T-cell (primary cell): ENCODE measurements around the gene MAPKAPK2. TPM values are rescaled to one million over a fixed set of nuclear protein-coding genes. Genes with fewer than 3 reads are reported as not detected.

Experiments
- ATAC-seq, 4 experiments: fragments of 200-7000 bp in 3 of 4; fragments of 150-1000 bp in 1 of 4; cut with Tn5 transposase; replicated peaks in 1 of 4; 1 replicate in 3 of 4; 2 replicates in 1 of 4; pipeline ENCODE4 v1.10.0; 2021; ENCODE audit warnings: moderate library complexity in 3 of 4, mild to moderate bottlenecking in 2 of 4, moderate number of reproducible peaks in 1 of 4
- CTCF ChIA-PET, 2 donors: fragments of 300-600 bp; sonication (Branson Sonifier 250); formaldehyde crosslinking; loops; one replicate each; lab custom pipeline; 2022; ENCODE audit warnings: antibody characterized with exemption in 2 of 2; lab: Charles Lee
- POLR2A ChIA-PET, 2 donors: fragments of 300-600 bp; sonication (Branson Sonifier 250); formaldehyde crosslinking; loops; one replicate each; lab custom pipeline; 2022; ENCODE audit warnings: antibody characterized with exemption in 2 of 2; lab: Charles Lee
- DNase-seq, 35 experiments: peaks; one replicate each; pipeline versions ENCODE4 v3.0.0 to v3.0.0-alpha.2; 2013 to 2023
- H3K27ac ChIP-seq: one replicate; pipeline ENCODE4 v1.5.1; 2013; ENCODE audit warnings: low read length
- H3K27me3 ChIP-seq, 2 experiments: replicated peaks in 1 of 2; 1 replicate in 1 of 2; 2 replicates in 1 of 2; pipeline versions ENCODE4 v1.6.1 to v1.7.0; 2013; ENCODE audit warnings: low read length in 1 of 2, mixed read lengths in 1 of 2; ENCODE audit not compliant: control insufficient read depth in 2 of 2, insufficient read depth in 2 of 2; ENCODE audit errors: extremely low read depth in 1 of 2
- H3K36me3 ChIP-seq, 2 donors: 1 replicate in 1 of 2; 2 replicates in 1 of 2; pipeline versions ENCODE4 v1.6.1 to v1.7.0; 2013; ENCODE audit warnings: low read length in 1 of 2; ENCODE audit not compliant: control insufficient read depth in 2 of 2, insufficient read depth in 1 of 2; ENCODE audit errors: extremely low read depth in 1 of 2
- H3K4me1 ChIP-seq, 2 experiments: 1 replicate in 1 of 2; 2 replicates in 1 of 2; pipeline versions ENCODE4 v1.6.1 to v1.7.0; 2013; ENCODE audit warnings: low read length in 2 of 2, mixed read lengths in 1 of 2; ENCODE audit not compliant: insufficient read depth in 2 of 2, control insufficient read depth in 1 of 2; ENCODE audit errors: extremely low read depth in 1 of 2
- H3K4me3 ChIP-seq, 2 donors: 1 replicate in 1 of 2; 2 replicates in 1 of 2; pipeline versions ENCODE4 v1.5.1 to v1.7.0; 2013; ENCODE audit warnings: mild to moderate bottlenecking in 2 of 2, low read length in 1 of 2, moderate library complexity in 1 of 2; ENCODE audit not compliant: control insufficient read depth in 1 of 2; ENCODE audit errors: extremely low read depth in 1 of 2
- H3K9me3 ChIP-seq: 2 replicates; pipeline ENCODE4 v1.7.0; 2013
- H3K27ac Mint-ChIP-seq, 2 donors: one replicate each; pipeline ENCODE4 v1.8.0; 2020 to 2021; ENCODE audit warnings: mild to moderate bottlenecking in 2 of 2, mixed read lengths in 2 of 2
- H3K27me3 Mint-ChIP-seq, 2 donors: one replicate each; pipeline ENCODE4 v1.8.0; 2021 to 2022; ENCODE audit warnings: mixed read lengths in 2 of 2
- H3K36me3 Mint-ChIP-seq: one replicate; pipeline ENCODE4 v1.8.0; 2021; ENCODE audit warnings: mixed read lengths
- H3K4me1 Mint-ChIP-seq, 3 donors: one replicate each; pipeline ENCODE4 v1.8.0; 2020 to 2022; ENCODE audit warnings: mixed read lengths in 3 of 3, mild to moderate bottlenecking in 1 of 3
- H3K4me3 Mint-ChIP-seq, 3 donors: one replicate each; pipeline ENCODE4 v1.8.0; 2020 to 2022; ENCODE audit warnings: mild to moderate bottlenecking in 3 of 3, mixed read lengths in 3 of 3, moderate library complexity in 3 of 3
- H3K9me3 Mint-ChIP-seq, 3 donors: one replicate each; pipeline ENCODE4 v1.8.0; 2020 to 2022; ENCODE audit warnings: mixed read lengths in 3 of 3
- WGBS: methylation state at CpG from one replicate; pipeline ENCODE4 v1.1.5; 2013; ENCODE audit warnings: missing lambda C conversion rate; ENCODE audit not compliant: insufficient coverage; 5-methylcytosine and 5-hydroxymethylcytosine counted together
- total RNA-seq, 35 experiments: library from RNA in 6 of 35; stranded (reverse) in 6 of 35; fragments of 120-200 nt in 1 of 35; gene quantifications; one replicate each; pipeline versions ENCODE4 v1.2.1 to v1.2.4 and lab custom pipeline; 2013 to 2026

The MAPKAPK2 gene
- total RNA-seq, 5 donors from 2014 or later (not counting 1 experiment from before 2014, with no cell fraction given) = 64.3 to 117 (median 78.4) TPM

GRCh38 chr1:206766251-206766856, 81.6 kb downstream of the MAPKAPK2 start:
- Mint-ChIP-seq H3K27me3 (no peaks in the 10 kb centered on the region), H3K4me1 (peaks cover 64 to 75% (median 69%) of the 10 kb centered on the region in 3 donors), H3K36me3 (no peaks in the 10 kb centered on the region), H3K4me3 (peak overlapping the region; percentile 41 to 65 (median 58)), H3K9me3 (no peaks in the 10 kb centered on the region), H3K27ac (peak overlapping the region; percentile 2 to 40)
- 14% methylated on average over 8 of the region's 8 CpGs for WGBS
- ChIA-PET POLR2A (interaction anchor here (0.5 to 1.0 kb wide), 4 partner anchors 21 to 38 kb away, joined by 3 to 4 read pairs (median 4); no protein-coding TSS in a partner anchor), CTCF (interaction anchor here (0.6 to 2.8 kb wide), 13 partner anchors 9 to 1077 kb away, joined by 3 to 16 read pairs (median 5); no protein-coding TSS in a partner anchor)
- Histone ChIP-seq H3K27ac (no peak overlapping the region), H3K4me3 (peak overlapping the region in 1 of 2 donors; percentile 6), H3K36me3 (no peaks in the 10 kb centered on the region), H3K27me3 (peaks cover 0 to 2% of the 10 kb centered on the region in 2 experiments), H3K9me3 (no peaks in the 10 kb centered on the region), H3K4me1 (peaks cover 38 to 61% of the 10 kb centered on the region in 2 experiments)
- DNase-seq (peak; percentile 39 to 85 (median 66)), ATAC-seq (peak; percentile 81 to 85 (median 84))

DNA sequence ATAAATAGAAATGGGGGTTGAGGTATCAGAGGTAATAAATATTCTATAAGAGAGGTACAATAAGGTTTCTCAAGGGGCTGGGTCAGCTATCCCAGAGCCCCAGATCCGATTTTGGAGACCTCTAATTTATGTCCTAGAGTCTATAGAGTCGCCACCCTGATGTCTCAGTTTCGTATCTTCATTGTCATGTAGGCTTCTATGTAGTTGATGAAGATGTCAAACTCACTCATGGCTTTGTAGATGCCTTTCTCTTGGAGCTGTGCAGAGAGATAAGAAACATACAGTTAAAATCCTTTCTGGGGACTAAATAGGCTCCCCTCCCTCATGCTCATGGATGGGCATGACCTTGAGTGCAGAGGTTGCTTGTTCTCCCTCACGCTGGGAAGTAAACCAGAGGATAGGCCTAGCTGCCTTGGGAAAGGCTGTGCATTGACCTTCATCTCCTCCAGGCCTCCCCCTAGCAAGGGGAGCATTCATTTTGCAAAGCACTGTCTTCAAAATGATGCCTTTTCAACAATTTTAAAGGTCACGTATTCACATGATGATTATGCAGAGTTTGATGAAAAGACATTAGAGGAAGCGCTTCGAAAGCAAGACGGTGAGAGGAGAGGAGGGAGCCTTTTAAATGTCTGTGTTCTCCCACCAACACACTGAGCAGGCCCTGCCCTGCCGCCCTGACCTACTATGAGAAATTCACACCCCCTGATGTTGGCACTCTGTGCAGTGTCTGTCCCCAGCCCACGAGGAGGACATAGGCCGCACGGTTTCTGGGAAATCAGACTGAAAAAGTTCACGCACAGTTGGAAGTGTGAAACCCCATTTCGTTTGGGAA, 84.0 kb downstream of the MAPKAPK2 start:
- ATAC-seq = peak in 1 of 4 experiments; percentile 2
- peak overlapping the region in 2 of 3 donors; percentile 11 to 58 for H3K4me3 Mint-ChIP-seq

DNA sequence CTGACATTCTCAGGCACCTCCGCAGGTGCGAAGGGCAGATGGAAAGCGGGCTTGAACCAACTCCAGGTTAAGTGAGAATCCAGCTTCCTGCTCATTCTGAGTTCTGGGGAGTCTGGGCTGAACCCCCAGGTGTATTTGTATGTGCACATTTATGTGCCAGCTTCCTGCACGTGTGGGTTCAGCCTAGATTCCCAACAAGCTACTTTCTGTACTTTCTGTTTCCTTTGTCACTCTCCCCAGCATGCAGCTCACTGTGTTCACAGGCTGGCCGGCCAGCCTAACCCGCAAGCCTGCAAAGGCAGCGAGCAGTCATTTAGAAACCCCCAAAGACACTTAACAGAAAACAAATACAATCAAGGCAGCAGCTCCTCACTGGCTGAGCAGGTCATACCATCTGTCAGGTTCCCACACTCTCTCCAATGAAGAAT, 84.6 kb downstream of the MAPKAPK2 start:
- Histone ChIP-seq H3K36me3 (no peaks in the 10 kb centered on the region), H3K4me3 (no peak overlapping the region), H3K27me3 (peaks cover 0 to 4% of the 10 kb centered on the region in 2 experiments), H3K4me1 (peaks cover 53 to 78% of the 10 kb centered on the region in 2 experiments), H3K27ac (peak overlapping the region; percentile 60), H3K9me3 (no peaks in the 10 kb centered on the region)
- Mint-ChIP-seq H3K4me3 (peak overlapping the region; percentile 11 to 58 (median 35)), H3K9me3 (no peaks in the 10 kb centered on the region), H3K27ac (peak overlapping the region; percentile 75 to 76), H3K4me1 (peaks cover 78 to 87% (median 84%) of the 10 kb centered on the region in 3 donors), H3K36me3 (no peaks in the 10 kb centered on the region), H3K27me3 (no peaks in the 10 kb centered on the region)
- POLR2A ChIA-PET = interaction anchor here (0.6 to 0.8 kb wide), 4 partner anchors 9 to 37 kb away, joined by 3 to 4 read pairs (median 3); no protein-coding TSS in a partner anchor
- CTCF ChIA-PET = interaction anchor here in 1 of 2 donors (0.7 to 1.1 kb wide), 7 partner anchors 14 to 148 kb away, joined by 3 to 8 read pairs (median 3); no protein-coding TSS in a partner anchor
- WGBS = 20% methylated on average over 4 of the region's 7 CpGs
- ATAC-seq (peak; percentile 40 to 72 (median 49)), DNase-seq (peak in 33 of 35 experiments; percentile 29 to 75 (median 55))

More for the DNA sequence above, 84.0 kb downstream of the MAPKAPK2 start:
- CTCF ChIA-PET = interaction anchor here (0.6 to 1.6 kb wide), 10 partner anchors 20 to 62 kb away, joined by 3 to 8 read pairs (median 4); no protein-coding TSS in a partner anchor
- Mint-ChIP-seq H3K4me1 (peaks cover 75 to 88% (median 84%) of the 10 kb centered on the region in 3 donors), H3K27ac (peak overlapping the region; percentile 75 to 76), H3K9me3 (no peaks in the 10 kb centered on the region), H3K27me3 (no peaks in the 10 kb centered on the region), H3K36me3 (no peaks in the 10 kb centered on the region)
- peak in 1 of 35 experiments; percentile 12 for DNase-seq
- H3K27ac ChIP-seq = peak overlapping the region; percentile 60
- peaks cover 0 to 2% of the 10 kb centered on the region in 2 experiments for H3K27me3 ChIP-seq
- no peak overlapping the region for H3K4me3 ChIP-seq
- no peaks in the 10 kb centered on the region for H3K36me3 ChIP-seq
- POLR2A ChIA-PET = interaction anchor here (0.6 to 0.8 kb wide), 6 partner anchors 9 to 166 kb away, joined by 3 to 4 read pairs (median 3); no protein-coding TSS in a partner anchor
- 25% methylated on average over 6 of the region's 14 CpGs for WGBS
- H3K9me3 ChIP-seq = no peaks in the 10 kb centered on the region
- H3K4me1 ChIP-seq = peaks cover 53 to 73% of the 10 kb centered on the region in 2 experiments

DNA sequence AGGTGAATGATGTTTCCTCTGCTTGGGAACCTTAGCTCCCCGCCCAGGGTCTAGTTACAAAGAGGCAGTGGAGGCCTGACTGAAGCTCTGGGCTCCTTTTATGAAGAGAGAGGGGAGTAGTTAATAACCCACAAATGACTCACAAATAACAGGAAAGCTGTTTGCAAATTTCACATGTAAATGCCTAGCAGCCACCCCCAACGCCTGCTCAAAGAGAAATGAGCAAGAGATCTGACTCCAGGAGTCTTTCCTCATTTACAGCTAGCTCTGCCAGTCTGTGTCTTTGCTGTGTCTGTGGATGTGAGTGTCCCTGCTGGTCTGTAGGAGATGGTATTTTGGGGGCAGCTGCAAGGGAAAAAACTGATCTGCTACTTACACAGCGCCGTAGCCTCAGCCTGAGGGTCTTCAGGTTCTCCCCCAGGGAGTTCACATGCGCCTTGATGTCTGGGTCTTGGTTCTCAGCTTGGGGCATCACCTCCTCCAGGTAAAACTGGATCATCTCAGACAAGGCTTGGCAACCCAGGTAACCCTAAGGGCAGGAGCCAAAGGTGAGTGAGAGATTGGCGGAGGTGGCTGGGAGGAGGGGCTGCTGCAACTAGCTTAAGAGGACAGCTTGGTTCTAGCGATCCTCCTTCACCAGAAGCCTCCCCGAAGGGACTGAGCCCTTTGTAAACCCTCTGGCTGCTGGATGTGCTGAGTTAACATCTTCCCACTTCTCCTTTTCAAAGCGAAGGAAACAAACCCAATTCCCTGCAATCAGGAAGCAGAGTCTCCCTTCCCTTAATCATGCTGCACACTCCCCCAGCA, 86.0 kb downstream of the MAPKAPK2 start, which contains the start of gene IL19:
Gene IL19, plus strand, starts transcription at position 243 of the 807 bp plus-strand sequence. CDS start 65,890 bp downstream, outside the sequence.
- peak in 3 of 35 experiments; percentile 16 to 28 (median 25) for DNase-seq
- H3K4me3 ChIP-seq = no peak within 1 kb of the TSS
- H3K36me3 Mint-ChIP-seq = no peaks in the 10 kb centered on the region
- ATAC-seq = no peak
- peak within 1 kb of the TSS; percentile 60 for H3K27ac ChIP-seq
- POLR2A ChIA-PET = interaction anchor here in 1 of 2 donors (1.1 to 1.2 kb wide), 2 partner anchors 9 to 33 kb away, joined by 3 to 4 read pairs; no protein-coding TSS in a partner anchor
- no peaks in the 10 kb centered on the region for H3K9me3 Mint-ChIP-seq
- no peaks in the 10 kb centered on the region for H3K27me3 Mint-ChIP-seq
- H3K27me3 ChIP-seq = peaks cover 0 to 6% of the 10 kb centered on the region in 2 experiments
- WGBS = 61% methylated on average over 5 of the region's 9 CpGs
- no peaks in the 10 kb centered on the region for H3K36me3 ChIP-seq
- H3K4me1 Mint-ChIP-seq = peaks cover 74 to 80% (median 75%) of the 10 kb centered on the region in 3 donors
- peak within 1 kb of the TSS in 1 of 3 donors; percentile 58 for H3K4me3 Mint-ChIP-seq
- CTCF ChIA-PET = interaction anchor here in 1 of 2 donors (0.8 to 1.1 kb wide), 3 partner anchors 15 to 141 kb away, joined by 3 to 5 read pairs (median 4); no protein-coding TSS in a partner anchor
- peaks cover 50 to 78% of the 10 kb centered on the region in 2 experiments for H3K4me1 ChIP-seq
- H3K27ac Mint-ChIP-seq = peak within 1 kb of the TSS; percentile 69 to 76
- H3K9me3 ChIP-seq = no peaks in the 10 kb centered on the region

DNA sequence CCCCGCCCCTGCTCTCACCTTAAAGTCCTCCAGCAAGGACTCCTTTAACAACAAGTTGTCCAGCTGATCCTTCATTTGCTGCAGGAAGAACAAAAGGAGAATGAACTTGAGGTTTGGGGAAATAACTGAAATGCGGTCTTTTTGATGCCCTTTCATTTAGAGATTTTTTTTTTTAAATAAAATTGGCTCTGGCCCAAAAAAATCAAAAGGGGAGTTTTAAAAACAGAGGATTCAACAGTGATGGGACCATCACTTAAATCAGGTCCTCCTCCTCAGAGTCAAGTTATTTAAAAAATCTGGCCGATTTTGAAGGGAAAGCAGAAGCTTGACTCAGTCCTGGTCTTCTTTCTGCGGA, 86.6 kb downstream of the MAPKAPK2 start:
- no peaks in the 10 kb centered on the region for H3K9me3 Mint-ChIP-seq
- H3K27ac Mint-ChIP-seq = no peak overlapping the region
- H3K4me1 Mint-ChIP-seq = peaks cover 69 to 74% (median 70%) of the 10 kb centered on the region in 3 donors
- Histone ChIP-seq H3K36me3 (no peaks in the 10 kb centered on the region), H3K27ac (no peak overlapping the region), H3K9me3 (no peaks in the 10 kb centered on the region), H3K27me3 (peaks cover 0 to 6% of the 10 kb centered on the region in 2 experiments), H3K4me1 (peaks cover 46 to 72% of the 10 kb centered on the region in 2 experiments), H3K4me3 (no peak overlapping the region)
- H3K36me3 Mint-ChIP-seq = no peaks in the 10 kb centered on the region
- peak overlapping the region in 1 of 3 donors; percentile 58 for H3K4me3 Mint-ChIP-seq
- no peak for ATAC-seq
- POLR2A ChIA-PET = interaction anchor here in 1 of 2 donors (1.1 to 1.2 kb wide), 2 partner anchors 9 to 34 kb away, joined by 3 to 4 read pairs; no protein-coding TSS in a partner anchor
- CTCF ChIA-PET = interaction anchor here in 1 of 2 donors (1.1 kb wide), 1 partner anchor 141 kb away, joined by 3 read pairs; no protein-coding TSS in a partner anchor
- no peaks in the 10 kb centered on the region for H3K27me3 Mint-ChIP-seq
- DNase-seq = peak in 1 of 35 experiments; percentile 38
- 71% methylated on average over 2 of the region's 4 CpGs for WGBS
